Calu3 (cell line): Measurements from ENCODE around the gene ZBTB20. TPM values are rescaled to one million over a fixed set of nuclear protein-coding genes. Genes with fewer than 3 reads are reported as not detected.
A peak's percentile ranks its signal among the peaks of the same experiment; 100 is the strongest.

Source experiments
- BruUV-seq: library from RNA; stranded (reverse); fragments of 400-500 nt; replicated peaks from 2 replicates; lab custom pipeline; 2021; lab: Mats Ljungman, UMichigan
- CTCF ChIA-PET: fragments of 300-600 bp; sonication (Branson Sonifier 250); formaldehyde crosslinking; loops from one replicate; lab custom pipeline; 2022; ENCODE audit warnings: antibody characterized with exemption; lab: Charles Lee
- DNase-seq: peaks from one replicate; pipeline ENCODE4 v3.0.0; 2022
- H3K27ac Mint-ChIP-seq: one replicate; pipeline ENCODE4 v1.8.0; 2022; ENCODE audit warnings: mixed read lengths; ENCODE audit not compliant: unreplicated experiment
- H3K27me3 Mint-ChIP-seq: one replicate; pipeline ENCODE4 v1.8.0; 2022; ENCODE audit warnings: mixed read lengths; ENCODE audit not compliant: unreplicated experiment
- H3K36me3 Mint-ChIP-seq: one replicate; pipeline ENCODE4 v1.8.0; 2022; ENCODE audit warnings: mild to moderate bottlenecking, moderate library complexity, mixed read lengths; ENCODE audit not compliant: insufficient read depth, unreplicated experiment
- H3K4me1 Mint-ChIP-seq: one replicate; pipeline ENCODE4 v1.8.0; 2022; ENCODE audit warnings: mild to moderate bottlenecking, low read depth, mixed read lengths; ENCODE audit not compliant: unreplicated experiment
- H3K4me3 Mint-ChIP-seq: one replicate; pipeline ENCODE4 v1.8.0; 2022; ENCODE audit warnings: mild to moderate bottlenecking, low read depth, moderate library complexity, mixed read lengths; ENCODE audit not compliant: unreplicated experiment
- H3K9me3 Mint-ChIP-seq: one replicate; pipeline ENCODE4 v1.8.0; 2022; ENCODE audit warnings: low read depth, mixed read lengths; ENCODE audit not compliant: unreplicated experiment
- CTCF ChIP-seq: fragments of 200-600 bp; IDR thresholded peaks from one replicate; pipeline ENCODE4 v1.8.0; 2022; ENCODE audit warnings: antibody characterized with exemption; ENCODE audit not compliant: unreplicated experiment
- intact Hi-C: fragments of 100-400 bp; cut with micrococcal nuclease; formaldehyde crosslinking; loops from one replicate; pipeline ENCODE4 v1.10.0; 2022; ENCODE audit not compliant: unreplicated experiment
- total RNA-seq: library from RNA; stranded (reverse); gene quantifications from 2 replicates; pipeline ENCODE4 v1.2.3, GENCODE V29; 2022

The ZBTB20 gene
- total RNA-seq, 1 experiment from 2014 or later, result 24.1 TPM

GRCh38 chr3:114451561-114452018 is 695.5 kb downstream of the ZBTB20 start:
- BruUV-seq, result no TSS peak
- peaks cover 14% of the 10 kb centered on the region for H3K4me1 Mint-ChIP-seq
- H3K36me3 Mint-ChIP-seq, result peaks cover 8% of the 10 kb centered on the region
- H3K9me3 Mint-ChIP-seq, result no peaks in the 10 kb centered on the region
- DNase-seq, result no peak
- H3K27ac Mint-ChIP-seq, result peak overlapping the region; percentile 60
- CTCF ChIA-PET, result no interaction called here
- intact Hi-C loops, result no loop called here
- no peak for TF ChIP-seq CTCF
- H3K27me3 Mint-ChIP-seq, result no peaks in the 10 kb centered on the region
- H3K4me3 Mint-ChIP-seq, result peak overlapping the region; percentile 29

- TF ChIP-seq CTCF, result no peak
- no peaks in the 10 kb centered on the region for H3K27me3 Mint-ChIP-seq
- H3K27ac Mint-ChIP-seq, result no peak overlapping the region
- H3K36me3 Mint-ChIP-seq, result peaks cover 8% of the 10 kb centered on the region
- intact Hi-C loops, result no loop called here
- peaks cover 14% of the 10 kb centered on the region for H3K4me1 Mint-ChIP-seq
- DNase-seq, result no peak
- CTCF ChIA-PET, result interaction anchor here (0.6 to 0.7 kb wide), 2 partner anchors 50 to 263 kb away, joined by 3 to 5 read pairs; no protein-coding TSS in a partner anchor
- H3K4me3 Mint-ChIP-seq, result peak overlapping the region; percentile 29
- BruUV-seq, result no TSS peak
- no peaks in the 10 kb centered on the region for H3K9me3 Mint-ChIP-seq
Observed at GRCh38 chr3:114451051-114451451, 696.0 kb downstream of the ZBTB20 start.

GRCh38 chr3:114450008-114450596 is 697.0 kb downstream of the ZBTB20 start:
- intact Hi-C loops, result no loop called here
- BruUV-seq, result no TSS peak
- TF ChIP-seq CTCF, result no peak
- Mint-ChIP-seq H3K27ac (no peak overlapping the region), H3K9me3 (no peaks in the 10 kb centered on the region), H3K4me3 (no peak overlapping the region), H3K4me1 (peaks cover 14% of the 10 kb centered on the region), H3K36me3 (peaks cover 8% of the 10 kb centered on the region), H3K27me3 (no peaks in the 10 kb centered on the region)
- CTCF ChIA-PET, result interaction anchor here (0.6 to 0.7 kb wide), 3 partner anchors 19 to 453 kb away, joined by 5 read pairs; no protein-coding TSS in a partner anchor
- no peak for DNase-seq

- intact Hi-C loops, result no loop called here
- no TSS peak for BruUV-seq
- Mint-ChIP-seq H3K27ac (no peak overlapping the region), H3K9me3 (no peaks in the 10 kb centered on the region), H3K36me3 (peaks cover 8% of the 10 kb centered on the region), H3K4me1 (peaks cover 14% of the 10 kb centered on the region), H3K27me3 (no peaks in the 10 kb centered on the region), H3K4me3 (no peak overlapping the region)
- CTCF ChIA-PET, result interaction anchor here (0.7 kb wide), 2 partner anchors 52 to 453 kb away, joined by 5 read pairs; no protein-coding TSS in a partner anchor
- no peak for TF ChIP-seq CTCF
- no peak for DNase-seq
Observed at GRCh38 chr3:114449271-114450007, 697.6 kb downstream of the ZBTB20 start.
